Measurements from ENCODE around the gene DRD1. TPM values are rescaled to one million over a fixed set of nuclear protein-coding genes. Genes with fewer than 3 reads are reported as not detected.

Gene DRD1
- total RNA-seq, 2 donors from 2014 or later, result 0.10 TPM; not detected in 1

GRCh38 chr5:175464942-175465233, 20.9 kb upstream of the DRD1 start:
- no peaks in the 10 kb centered on the region for H3K9me3 ChIP-seq
- no peak overlapping the region for H3K4me3 ChIP-seq
- no peaks in the 10 kb centered on the region for H3K36me3 ChIP-seq
- no peaks in the 10 kb centered on the region for H3K27me3 ChIP-seq
- intact Hi-C loops (cut with DNase I), result loop anchor here (5.0 kb wide), 1 partner anchor 513 kb away; no protein-coding TSS in a partner anchor
- no peak overlapping the region for H3K27ac ChIP-seq
- H3K9ac ChIP-seq (ENCODE audit: low read depth in 2 of 2, low read length in 2 of 2), result no peak overlapping the region
- DNase-seq, result no peak
- H3K4me1 ChIP-seq, result no peaks in the 10 kb centered on the region
- no peak for TF ChIP-seq CTCF (IDR thresholded peaks at IDR 0.05)

- DNase-seq, result peak; percentile 74
- intact Hi-C loops (cut with DNase I), result loop anchor here (5.0 kb wide), 1 partner anchor 512 kb away; no protein-coding TSS in a partner anchor
Measured at GRCh38 chr5:175464074-175464941, 20.3 kb upstream of the DRD1 start.

GRCh38 chr5:175463641-175464040, 19.7 kb upstream of the DRD1 start:
- no peak overlapping the region for H3K9ac ChIP-seq (ENCODE audit: low read depth in 2 of 2, low read length in 2 of 2)
- TF ChIP-seq CTCF (IDR thresholded peaks at IDR 0.05), result no peak
- H3K36me3 ChIP-seq, result no peaks in the 10 kb centered on the region
- no peaks in the 10 kb centered on the region for H3K4me1 ChIP-seq
- H3K4me3 ChIP-seq, result no peak overlapping the region
- intact Hi-C loops (cut with DNase I), result loop anchor here (5.0 kb wide), 1 partner anchor 511 kb away; no protein-coding TSS in a partner anchor
- no peaks in the 10 kb centered on the region for H3K27me3 ChIP-seq
- no peaks in the 10 kb centered on the region for H3K9me3 ChIP-seq
- H3K27ac ChIP-seq, result no peak overlapping the region
- DNase-seq, result no peak

More at GRCh38 chr5:175464074-175464941, 20.3 kb upstream of the DRD1 start:
- Histone ChIP-seq H3K27ac (no peak overlapping the region), H3K36me3 (no peaks in the 10 kb centered on the region), H3K9ac (ENCODE audit: low read depth in 2 of 2, low read length in 2 of 2) (no peak overlapping the region), H3K27me3 (no peaks in the 10 kb centered on the region), H3K4me1 (no peaks in the 10 kb centered on the region), H3K9me3 (no peaks in the 10 kb centered on the region), H3K4me3 (no peak overlapping the region)
- peak; percentile 71 for TF ChIP-seq CTCF (IDR thresholded peaks at IDR 0.05)

GRCh38 chr5:175461370-175461769, 17.4 kb upstream of the DRD1 start:
- no peaks in the 10 kb centered on the region for H3K9me3 ChIP-seq
- intact Hi-C loops (cut with DNase I), result loop anchor here (5.0 kb wide), 1 partner anchor 509 kb away; no protein-coding TSS in a partner anchor
- TF ChIP-seq CTCF (IDR thresholded peaks at IDR 0.05), result no peak
- no peaks in the 10 kb centered on the region for H3K36me3 ChIP-seq
- no peaks in the 10 kb centered on the region for H3K27me3 ChIP-seq
- H3K9ac ChIP-seq (ENCODE audit: low read depth in 2 of 2, low read length in 2 of 2), result no peak overlapping the region
- H3K4me1 ChIP-seq, result no peaks in the 10 kb centered on the region
- no peak overlapping the region for H3K27ac ChIP-seq
- DNase-seq, result no peak
- no peak overlapping the region for H3K4me3 ChIP-seq

GRCh38 chr5:175460552-175460951, 16.6 kb upstream of the DRD1 start:
- intact Hi-C loops (cut with DNase I), result loop anchor here (5.0 kb wide), 1 partner anchor 508 kb away; no protein-coding TSS in a partner anchor
- H3K36me3 ChIP-seq, result no peaks in the 10 kb centered on the region

More at GRCh38 chr5:175460552-175460951, 16.6 kb upstream of the DRD1 start:
- no peaks in the 10 kb centered on the region for H3K4me1 ChIP-seq
- no peak overlapping the region for H3K9ac ChIP-seq (ENCODE audit: low read depth in 2 of 2, low read length in 2 of 2)
- no peaks in the 10 kb centered on the region for H3K9me3 ChIP-seq
- no peak for DNase-seq
- H3K27me3 ChIP-seq, result no peaks in the 10 kb centered on the region
- no peak overlapping the region for H3K4me3 ChIP-seq
- TF ChIP-seq CTCF (IDR thresholded peaks at IDR 0.05), result no peak
- H3K27ac ChIP-seq, result no peak overlapping the region
